ENCODE data around the gene ANKRD53. TPM values are rescaled to one million over a fixed set of nuclear protein-coding genes. Genes with fewer than 3 reads are reported as not detected.
"Not testable (repeated sequence)": the region's sequence is repeated elsewhere in the genome, so short reads cannot be mapped to it uniquely, and the experiment has no call there.

Gene ANKRD53
- total RNA-seq, 1 donor from 2014 or later: 1.1 TPM

DNA sequence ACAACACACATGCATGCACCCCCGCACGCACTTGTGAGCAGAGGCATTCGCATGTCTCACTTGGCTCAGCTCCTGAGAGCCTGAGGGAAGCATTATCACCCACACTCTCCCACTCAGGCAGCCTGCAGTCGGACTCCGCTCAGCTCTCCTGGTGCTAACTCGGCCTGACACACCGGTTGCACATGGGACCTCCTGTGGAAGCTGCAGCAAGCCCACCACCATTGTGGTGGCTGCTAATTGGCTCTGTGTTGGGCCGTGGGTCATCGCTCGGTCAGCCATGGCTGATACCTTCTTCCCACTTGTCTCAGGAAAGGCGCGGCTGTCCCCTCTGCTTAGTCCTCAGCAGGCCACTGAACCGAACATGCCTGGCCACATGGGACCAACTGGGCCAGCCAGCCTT is 29.9 kb downstream of the ANKRD53 start:
- no peak for ATAC-seq
- no peak for DNase-seq

DNA sequence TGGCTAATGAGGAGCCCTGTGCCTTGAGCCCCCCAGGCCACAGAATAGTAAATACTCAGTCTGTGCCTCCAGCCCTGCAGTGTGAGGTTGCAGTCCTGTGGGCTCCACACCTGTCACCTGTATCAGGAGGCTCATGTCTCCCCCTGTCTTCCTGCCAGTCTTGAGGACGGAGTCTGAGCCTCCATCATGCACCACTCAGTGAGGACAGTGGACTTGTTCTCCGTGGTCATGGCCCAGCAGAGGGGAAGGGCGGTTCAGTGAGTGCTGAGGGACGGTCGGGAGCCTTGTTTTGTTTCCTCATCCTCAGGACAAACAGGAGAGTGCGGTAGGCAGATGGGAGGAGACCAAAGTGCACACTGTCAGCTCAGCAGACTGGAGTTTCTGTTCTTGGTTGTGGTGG is 33.4 kb downstream of the ANKRD53 start:
- DNase-seq; H3K9me3 ChIP-seq; H3K4me1 ChIP-seq; H3K27ac ChIP-seq; H3K4me3 ChIP-seq; intact Hi-C loops (cut with DNase I); ATAC-seq; H3K36me3 ChIP-seq: not testable (repeated sequence)
- peaks cover 25% of the 10 kb centered on the region for H3K27me3 ChIP-seq (ENCODE audit: low read depth)

More for the DNA sequence above, 29.9 kb downstream of the ANKRD53 start:
- intact Hi-C loops (cut with DNase I): no loop called here
- H3K27me3 ChIP-seq (ENCODE audit: low read depth): peaks cover 25% of the 10 kb centered on the region
- no peak overlapping the region for H3K27ac ChIP-seq
- no peak overlapping the region for H3K4me3 ChIP-seq
- H3K4me1 ChIP-seq: no peaks in the 10 kb centered on the region
- TF ChIP-seq, protein P1, sequence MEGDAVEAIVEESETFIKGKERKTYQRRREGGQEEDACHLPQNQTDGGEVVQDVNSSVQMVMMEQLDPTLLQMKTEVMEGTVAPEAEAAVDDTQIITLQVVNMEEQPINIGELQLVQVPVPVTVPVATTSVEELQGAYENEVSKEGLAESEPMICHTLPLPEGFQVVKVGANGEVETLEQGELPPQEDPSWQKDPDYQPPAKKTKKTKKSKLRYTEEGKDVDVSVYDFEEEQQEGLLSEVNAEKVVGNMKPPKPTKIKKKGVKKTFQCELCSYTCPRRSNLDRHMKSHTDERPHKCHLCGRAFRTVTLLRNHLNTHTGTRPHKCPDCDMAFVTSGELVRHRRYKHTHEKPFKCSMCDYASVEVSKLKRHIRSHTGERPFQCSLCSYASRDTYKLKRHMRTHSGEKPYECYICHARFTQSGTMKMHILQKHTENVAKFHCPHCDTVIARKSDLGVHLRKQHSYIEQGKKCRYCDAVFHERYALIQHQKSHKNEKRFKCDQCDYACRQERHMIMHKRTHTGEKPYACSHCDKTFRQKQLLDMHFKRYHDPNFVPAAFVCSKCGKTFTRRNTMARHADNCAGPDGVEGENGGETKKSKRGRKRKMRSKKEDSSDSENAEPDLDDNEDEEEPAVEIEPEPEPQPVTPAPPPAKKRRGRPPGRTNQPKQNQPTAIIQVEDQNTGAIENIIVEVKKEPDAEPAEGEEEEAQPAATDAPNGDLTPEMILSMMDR (IDR thresholded peaks at IDR 0.05): no peak
- no peaks in the 10 kb centered on the region for H3K9me3 ChIP-seq
- H3K36me3 ChIP-seq: no peaks in the 10 kb centered on the region

DNA sequence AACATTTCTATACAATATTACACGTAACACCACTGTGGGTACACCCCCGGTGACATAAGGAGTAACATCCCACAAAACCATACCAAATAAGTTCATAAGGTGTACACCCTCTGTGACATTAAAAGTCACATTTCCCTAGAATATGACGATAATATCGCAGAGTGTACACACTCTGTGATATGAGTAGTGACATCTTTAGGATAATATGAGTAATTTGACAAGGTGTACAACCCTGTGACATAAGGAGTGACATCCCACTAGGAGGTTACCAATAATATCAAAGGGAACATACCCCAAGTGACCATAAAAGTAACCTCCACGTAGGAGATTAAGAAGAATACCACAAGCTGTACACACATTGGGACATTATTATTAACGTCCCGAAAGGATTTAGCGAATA is 40.2 kb downstream of the ANKRD53 start:
- no peak overlapping the region for H3K4me3 ChIP-seq
- no peaks in the 10 kb centered on the region for H3K36me3 ChIP-seq
- TF ChIP-seq, protein P1 (IDR thresholded peaks at IDR 0.05): no peak
- H3K9me3 ChIP-seq: no peaks in the 10 kb centered on the region
- intact Hi-C loops (cut with DNase I): no loop called here
- no peak for DNase-seq
- no peak for ATAC-seq
- no peak overlapping the region for H3K27ac ChIP-seq
- H3K27me3 ChIP-seq (ENCODE audit: low read depth): no peaks in the 10 kb centered on the region
- no peaks in the 10 kb centered on the region for H3K4me1 ChIP-seq

DNA sequence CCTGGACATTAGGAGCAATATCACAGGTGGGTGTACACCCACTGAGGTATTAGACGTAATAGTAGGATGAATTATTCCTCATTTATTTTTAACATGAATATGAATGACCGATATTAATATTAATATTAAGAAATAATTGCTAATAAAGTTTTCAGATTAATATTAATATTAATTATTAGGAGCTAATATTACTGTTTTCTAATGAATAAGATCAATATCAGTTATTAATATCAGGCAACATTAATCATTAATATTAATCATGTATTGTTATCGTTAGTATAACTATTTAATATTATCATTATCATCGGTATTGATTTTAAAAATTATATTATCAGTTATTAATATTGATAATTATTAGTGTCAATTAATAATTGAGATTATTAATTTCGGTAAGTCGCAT is 41.6 kb downstream of the ANKRD53 start:
- DNase-seq; H3K9me3 ChIP-seq; intact Hi-C loops (cut with DNase I); H3K4me3 ChIP-seq; H3K36me3 ChIP-seq; H3K27me3 ChIP-seq (ENCODE audit: low read depth); ATAC-seq; H3K27ac ChIP-seq; H3K4me1 ChIP-seq: not testable (repeated sequence)

DNA sequence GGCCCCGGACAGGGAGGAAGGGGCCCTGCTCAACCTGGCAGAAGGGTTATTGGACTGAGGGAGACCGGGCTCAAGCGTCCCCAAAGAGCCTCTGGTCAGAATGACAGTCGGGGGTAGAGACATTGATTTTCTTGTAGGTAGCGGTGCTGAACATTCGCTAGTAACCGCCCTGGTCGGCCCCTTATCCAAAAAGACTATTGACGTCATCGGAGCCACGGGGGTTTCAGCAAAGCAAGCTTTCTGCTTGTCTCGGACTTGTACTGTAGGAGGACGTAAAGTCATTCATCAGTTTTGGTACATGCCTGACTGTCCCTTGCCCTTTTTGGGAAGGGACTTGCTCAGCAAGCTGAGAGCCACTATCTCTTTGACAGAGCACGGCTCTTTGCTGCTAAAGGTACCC is 43.0 kb downstream of the ANKRD53 start:
- H3K9me3 ChIP-seq; H3K27me3 ChIP-seq (ENCODE audit: low read depth); DNase-seq; H3K36me3 ChIP-seq; H3K27ac ChIP-seq; intact Hi-C loops (cut with DNase I); ATAC-seq; H3K4me1 ChIP-seq; H3K4me3 ChIP-seq: not testable (repeated sequence)

DNA sequence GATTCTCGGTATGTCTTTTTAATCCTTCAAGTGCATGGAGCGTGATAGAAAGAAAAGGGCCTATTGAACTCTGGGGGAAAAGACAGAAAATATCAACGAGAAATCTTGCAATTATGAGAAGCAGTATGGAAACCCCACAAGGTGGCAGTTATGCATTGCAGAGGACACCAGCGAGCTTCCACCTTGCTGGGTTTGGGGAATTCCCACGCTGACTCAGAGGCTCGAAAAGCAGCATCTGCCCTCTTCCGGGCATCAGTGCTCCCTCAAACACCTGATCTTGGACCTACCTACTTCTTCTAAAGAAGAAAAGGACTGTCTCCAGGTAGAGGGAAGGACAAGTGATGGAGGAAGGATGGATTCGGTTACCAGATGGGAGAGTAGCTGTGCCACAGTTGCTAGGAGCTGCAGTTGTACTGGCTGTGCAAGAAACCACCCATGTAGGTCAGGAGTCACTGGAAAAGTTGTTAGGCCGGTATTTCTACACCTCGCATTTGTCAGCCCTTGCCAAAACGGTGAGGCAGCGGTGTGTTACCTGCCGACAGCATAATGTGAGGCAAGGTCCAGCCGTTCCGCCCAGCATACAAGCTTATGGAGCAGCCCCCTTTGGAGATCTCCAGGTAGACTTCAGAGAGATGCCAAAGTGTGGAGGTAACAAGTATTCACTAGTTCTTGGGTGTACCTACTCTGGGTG is 45.3 kb downstream of the ANKRD53 start:
- DNase-seq; H3K9me3 ChIP-seq; H3K36me3 ChIP-seq; H3K4me1 ChIP-seq; H3K27me3 ChIP-seq (ENCODE audit: low read depth); H3K27ac ChIP-seq; intact Hi-C loops (cut with DNase I); H3K4me3 ChIP-seq; ATAC-seq: not testable (repeated sequence)
- TF ChIP-seq, protein P1 (IDR thresholded peaks at IDR 0.05): peak; percentile 16

Other genes with a start within 250 kb of the ANKRD53 start
- 2.1 TPM for gene ADD2, start 210.4 kb upstream of the ANKRD53 start, total RNA-seq
- not detected for gene FIGLA, start 188.0 kb upstream of the ANKRD53 start, total RNA-seq
- 0.71 TPM for gene CLEC4F, start 158.0 kb upstream of the ANKRD53 start, total RNA-seq
- gene CD207, start 142.8 kb upstream of the ANKRD53 start, total RNA-seq: 3.0 TPM
- not detected for gene VAX2, start 78.1 kb upstream of the ANKRD53 start, total RNA-seq
- gene ATP6V1B1, start 42.7 kb upstream of the ANKRD53 start, total RNA-seq: 2.2 TPM
- 71.3 TPM for gene TEX261, start 16.2 kb downstream of the ANKRD53 start, total RNA-seq
- 150 TPM for gene NAGK, start 90.0 kb downstream of the ANKRD53 start, total RNA-seq
- gene MCEE, start 151.6 kb downstream of the ANKRD53 start, total RNA-seq: 22.2 TPM
- gene MPHOSPH10, start 152.0 kb downstream of the ANKRD53 start, total RNA-seq: 26.0 TPM
- gene PAIP2B, start 248.5 kb downstream of the ANKRD53 start, total RNA-seq: 7.7 TPM